Endodermal cell (in vitro differentiated cells): ENCODE data around the gene TAS2R4. TPM values are rescaled to one million over a fixed set of nuclear protein-coding genes. Genes with fewer than 3 reads are reported as not detected.
"Not testable (repeated sequence)": the region's sequence is repeated elsewhere in the genome, so short reads cannot be mapped to it uniquely, and the experiment has no call there.

Source experiments
- DNase-seq: peaks from one replicate; pipeline ENCODE4 v3.0.0-alpha.2; 2017
- H3K27ac ChIP-seq: 2 replicates; pipeline ENCODE4 v1.5.1; 2013; ENCODE audit warnings: mild to moderate bottlenecking, low read depth, low read length, moderate library complexity
- H3K27me3 ChIP-seq: 2 replicates; pipeline ENCODE4 v1.6.1; 2013; ENCODE audit warnings: mild to moderate bottlenecking, low read length, moderate library complexity; ENCODE audit not compliant: insufficient read depth, control insufficient read depth, poor library complexity, severe bottlenecking
- H3K36me3 ChIP-seq: 2 replicates; pipeline ENCODE4 v1.7.0; 2013; ENCODE audit warnings: mild to moderate bottlenecking, low read length, moderate library complexity; ENCODE audit not compliant: control insufficient read depth, insufficient read depth
- H3K4me1 ChIP-seq: one replicate; pipeline ENCODE4 v1.7.0; 2013; ENCODE audit warnings: low read length; ENCODE audit not compliant: control insufficient read depth, insufficient read depth
- H3K4me3 ChIP-seq: 2 replicates; pipeline ENCODE4 v1.5.1; 2013; ENCODE audit warnings: mild to moderate bottlenecking, low read length, moderate library complexity
- H3K9ac ChIP-seq: 2 replicates; pipeline ENCODE4 v1.6.1; 2013; ENCODE audit warnings: mild to moderate bottlenecking, low read length, moderate library complexity; ENCODE audit not compliant: poor library complexity, severe bottlenecking; ENCODE audit errors: extremely low read depth
- H3K9me3 ChIP-seq: 2 replicates; pipeline ENCODE4 v1.6.1; 2013; ENCODE audit warnings: mild to moderate bottlenecking, low read length, moderate library complexity; ENCODE audit not compliant: control insufficient read depth
- H3K27ac Mint-ChIP-seq: 2 replicates; pipeline ENCODE4 v1.8.0; 2020; ENCODE audit warnings: mixed read lengths
- H3K27me3 Mint-ChIP-seq: 2 replicates; pipeline ENCODE4 v1.8.0; 2021; ENCODE audit warnings: mild to moderate bottlenecking, mixed read lengths; ENCODE audit not compliant: insufficient read depth
- H3K36me3 Mint-ChIP-seq: 2 replicates; pipeline ENCODE4 v1.8.0; 2020; ENCODE audit warnings: low read depth, mixed read lengths
- H3K4me1 Mint-ChIP-seq: 2 replicates; pipeline ENCODE4 v1.8.0; 2020; ENCODE audit warnings: mixed read lengths
- H3K4me3 Mint-ChIP-seq: 2 replicates; pipeline ENCODE4 v1.8.0; 2020; ENCODE audit warnings: mild to moderate bottlenecking, moderate library complexity, mixed read lengths
- H3K9me3 Mint-ChIP-seq: 2 replicates; pipeline ENCODE4 v1.8.0; 2020; ENCODE audit warnings: mild to moderate bottlenecking, mixed read lengths
- CTCF ChIP-seq: fragments of 200-600 bp; sonication (generic); conservative IDR thresholded peaks from 2 replicates; pipeline ENCODE4 v1.5.0; 2021; ENCODE audit warnings: antibody characterized with exemption, mild to moderate bottlenecking
- WGBS, 2 experiments: methylation state at CpG; one replicate each; pipeline versions ENCODE4 v1.1.5 to v1.1.7; 2013; ENCODE audit warnings: missing lambda C conversion rate in 2 of 2, mixed read lengths in 1 of 2; ENCODE audit not compliant: insufficient coverage in 1 of 2, insufficient read length in 1 of 2; 5-methylcytosine and 5-hydroxymethylcytosine counted together
- total RNA-seq, 2 donors: library from RNA; stranded (reverse); fragmentation: NEBNext Ultra II Directional in 1 of 2; extraction: Animal tissue kit (Norgen Biotek cat#: 25700) in 1 of 2; gene quantifications; 2 replicates in 1 of 2; 3 replicates in 1 of 2; pipeline ENCODE4 v1.2.1, GENCODE V29; 2021

TAS2R4 gene
- total RNA-seq, 2 donors from 2014 or later: 2.3 to 2.5 TPM

GRCh38 chr7:141748396-141748795 lies 28.1 kb upstream of the TAS2R4 start:
- no peaks in the 10 kb centered on the region for H3K27me3 ChIP-seq
- no peak overlapping the region for H3K27ac ChIP-seq
- TF ChIP-seq CTCF: no peak
- peaks cover 50% of the 10 kb centered on the region for H3K9me3 ChIP-seq
- H3K36me3 Mint-ChIP-seq: peaks cover 87% of the 10 kb centered on the region
- no peak overlapping the region for H3K27ac Mint-ChIP-seq
- no peak for DNase-seq
- no peaks in the 10 kb centered on the region for H3K27me3 Mint-ChIP-seq
- H3K36me3 ChIP-seq: peaks cover 98% of the 10 kb centered on the region
- H3K4me3 ChIP-seq: no peak overlapping the region
- no peak overlapping the region for H3K4me3 Mint-ChIP-seq
- peaks cover 37% of the 10 kb centered on the region for H3K9me3 Mint-ChIP-seq
- no peak overlapping the region for H3K9ac ChIP-seq
- 95 to 100% methylated on average over 2 of the region's 2 CpGs for WGBS, 2 experiments
- no peaks in the 10 kb centered on the region for H3K4me1 ChIP-seq
- H3K4me1 Mint-ChIP-seq: no peaks in the 10 kb centered on the region

GRCh38 chr7:141751904-141752303 lies 24.6 kb upstream of the TAS2R4 start:
- H3K27me3 Mint-ChIP-seq, H3K27ac Mint-ChIP-seq, H3K27ac ChIP-seq, H3K27me3 ChIP-seq, H3K4me3 Mint-ChIP-seq, H3K4me1 Mint-ChIP-seq, H3K4me1 ChIP-seq, H3K9ac ChIP-seq: not testable (repeated sequence)
- peak; percentile 60 for DNase-seq
- Histone ChIP-seq H3K36me3 (peaks cover 96% of the 10 kb centered on the region), H3K9me3 (peaks cover 58% of the 10 kb centered on the region), H3K4me3 (peak overlapping the region; percentile 32)
- Mint-ChIP-seq H3K9me3 (peaks cover 39% of the 10 kb centered on the region), H3K36me3 (peaks cover 91% of the 10 kb centered on the region)
- 92 to 97% methylated on average over 8 to 10 of the region's 10 CpGs for WGBS, 2 experiments

GRCh38 chr7:141752634-141753033 lies 23.8 kb upstream of the TAS2R4 start:
- Mint-ChIP-seq H3K27ac (no peak overlapping the region), H3K9me3 (peaks cover 39% of the 10 kb centered on the region), H3K4me1 (no peaks in the 10 kb centered on the region), H3K36me3 (peaks cover 98% of the 10 kb centered on the region), H3K4me3 (no peak overlapping the region), H3K27me3 (no peaks in the 10 kb centered on the region)
- peak; percentile 71 for TF ChIP-seq CTCF
- Histone ChIP-seq H3K27me3 (no peaks in the 10 kb centered on the region), H3K4me3 (peak overlapping the region; percentile 32), H3K9ac (no peak overlapping the region), H3K36me3 (peaks cover 98% of the 10 kb centered on the region), H3K9me3 (peaks cover 63% of the 10 kb centered on the region), H3K27ac (no peak overlapping the region), H3K4me1 (no peaks in the 10 kb centered on the region)
- DNase-seq: no peak
- 93% methylated on average over 10 to 13 of the region's 13 CpGs for whole genome bisulfite sequencing, 2 experiments

- H3K9me3 Mint-ChIP-seq: peaks cover 38% of the 10 kb centered on the region
Observed at GRCh38 chr7:141754939-141755338, 21.5 kb upstream of the TAS2R4 start.

More at GRCh38 chr7:141754939-141755338, 21.5 kb upstream of the TAS2R4 start:
- Histone ChIP-seq H3K4me1 (no peaks in the 10 kb centered on the region), H3K9me3 (peaks cover 57% of the 10 kb centered on the region), H3K4me3 (no peak overlapping the region), H3K9ac (no peak overlapping the region), H3K36me3 (peaks cover 93% of the 10 kb centered on the region), H3K27me3 (no peaks in the 10 kb centered on the region), H3K27ac (no peak overlapping the region)
- no peak overlapping the region for H3K27ac Mint-ChIP-seq
- H3K36me3 Mint-ChIP-seq: peaks cover 96% of the 10 kb centered on the region
- TF ChIP-seq CTCF: peak; percentile 75
- H3K4me1 Mint-ChIP-seq: no peaks in the 10 kb centered on the region
- DNase-seq: peak; percentile 63
- H3K27me3 Mint-ChIP-seq: no peaks in the 10 kb centered on the region
- no peak overlapping the region for H3K4me3 Mint-ChIP-seq
- 93 to 100% methylated on average over 1 to 6 of the region's 6 CpGs for WGBS, 2 experiments
